Measurements from ENCODE around the gene SLC22A4. TPM values are rescaled to one million over a fixed set of nuclear protein-coding genes. Genes with fewer than 3 reads are reported as not detected.

SLC22A4 gene
- polyA plus RNA-seq, 2 of the 4 experiments (the other 2 are of a cell fraction) = 3.2 to 4.6 TPM

DNA sequence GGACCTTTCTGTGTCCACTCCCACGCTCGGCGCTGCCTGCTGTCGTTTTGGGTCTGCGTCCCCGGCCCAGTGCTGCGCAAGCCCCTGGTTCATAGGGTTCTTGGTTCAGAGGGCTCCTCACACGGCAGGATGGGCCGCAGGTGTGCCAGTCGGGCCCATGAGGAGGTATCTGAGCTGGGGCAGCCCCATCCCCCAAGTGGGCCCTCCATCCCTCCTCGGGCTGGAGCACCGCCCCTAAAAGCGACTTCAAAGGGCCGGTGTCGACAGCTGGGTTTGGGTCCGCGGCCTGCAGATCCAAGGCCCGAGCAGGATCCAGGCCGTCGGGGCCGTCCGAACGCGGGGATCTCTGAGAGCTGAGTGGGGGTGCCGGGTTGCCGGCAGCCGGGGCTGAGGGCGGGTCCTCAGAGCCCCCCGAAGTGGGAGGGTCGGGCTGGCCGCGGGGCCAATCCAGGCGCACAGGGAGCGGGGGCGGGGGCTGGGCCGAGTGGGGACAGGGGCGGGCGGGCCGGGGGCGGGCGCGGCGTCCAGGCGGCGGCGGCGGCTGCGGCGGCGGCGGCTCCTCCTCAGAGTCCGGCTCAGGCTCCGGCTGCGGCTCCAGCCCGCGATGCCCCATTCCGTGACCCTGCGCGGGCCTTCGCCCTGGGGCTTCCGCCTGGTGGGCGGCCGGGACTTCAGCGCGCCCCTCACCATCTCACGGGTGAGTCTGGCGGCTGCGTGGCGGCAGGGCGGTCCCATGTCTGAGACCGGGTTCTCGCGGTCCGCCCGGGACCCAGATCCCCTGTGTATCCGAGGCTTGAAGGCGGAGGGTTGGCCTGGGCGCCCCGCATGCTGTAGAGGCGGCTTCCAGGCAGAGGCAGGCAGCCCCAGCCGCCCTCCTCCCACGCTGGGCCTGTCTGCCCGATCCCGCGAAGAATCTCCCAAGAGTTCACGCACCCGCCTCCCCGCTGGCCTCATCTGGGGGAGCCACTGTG is 36.8 kb upstream of the SLC22A4 start, which contains the start of gene PDLIM4:
PDLIM4 (plus strand) TSS at position 566 of the 971 bp plus-strand sequence; CDS start at position 605, 39 bp downstream.
- no peak for ATAC-seq
- ChIA-PET CTCF (interaction anchor here (0.9 to 3.0 kb wide), 3 partner anchors 15 to 19 kb away, joined by 3 to 13 read pairs (median 5); no protein-coding TSS in a partner anchor), POLR2A (no interaction called here)
- WGBS (ENCODE audit: missing lambda C conversion rate) = 90% methylated on average over 48 of the region's 88 CpGs
- H3K9me3 ChIP-seq = no peaks in the 10 kb centered on the region
- H3K4me1 ChIP-seq = peaks cover 24% of the 10 kb centered on the region
- no peak for DNase-seq (ENCODE audit: low read depth in 1 of 2, low spot score in 1 of 2)
- TF ChIP-seq ZFP36 (IDR thresholded peaks at IDR 0.05; ENCODE audit: borderline replicate concordance, partially characterized antibody) = no peak
- H3K27ac ChIP-seq = peak within 1 kb of the TSS in 1 of 2 experiments; percentile 54; a peak in 3 of 6 replicates
- FAIRE-seq = no peak
- H3K4me2 ChIP-seq = no peak within 1 kb of the TSS
- no peak within 1 kb of the TSS for H3K4me3 ChIP-seq

GRCh38 chr5:132258102-132259068 is 35.8 kb upstream of the SLC22A4 start:
- Histone ChIP-seq H3K9me3 (no peaks in the 10 kb centered on the region), H3K4me3 (no peak overlapping the region), H3K27ac (peak overlapping the region in 1 of 2 experiments; percentile 54; a peak in 3 of 6 replicates), H3K4me2 (no peak overlapping the region), H3K4me1 (peaks cover 27% of the 10 kb centered on the region)
- 61% methylated on average over 14 of the region's 19 CpGs for WGBS (ENCODE audit: missing lambda C conversion rate)
- peak in 1 of 2 experiments; percentile 13; a peak in 2 of 6 replicates for ATAC-seq
- POLR2A ChIA-PET = no interaction called here
- FAIRE-seq = no peak
- no peak for TF ChIP-seq RAD21 (conservative IDR thresholded peaks at IDR 0.05 in 1 of 2, IDR thresholded peaks at IDR 0.05 in 1 of 2)
- no peak for TF ChIP-seq NPAS2 (CRISPR knock-in tag; IDR thresholded peaks at IDR 0.05; ENCODE audit: borderline replicate concordance)
- no peak for TF ChIP-seq MAFK (IDR thresholded peaks at IDR 0.05; ENCODE audit: partially characterized antibody)
- no peak for TF ChIP-seq JUN (IDR thresholded peaks at IDR 0.05)
- TF ChIP-seq POLR2AphosphoS2 (conservative IDR thresholded peaks at IDR 0.05; ENCODE audit: low read length) = no peak
- TF ChIP-seq ESRRA (IDR thresholded peaks at IDR 0.05; ENCODE audit: borderline replicate concordance, low read length) = no peak
- TF ChIP-seq, protein P1, sequence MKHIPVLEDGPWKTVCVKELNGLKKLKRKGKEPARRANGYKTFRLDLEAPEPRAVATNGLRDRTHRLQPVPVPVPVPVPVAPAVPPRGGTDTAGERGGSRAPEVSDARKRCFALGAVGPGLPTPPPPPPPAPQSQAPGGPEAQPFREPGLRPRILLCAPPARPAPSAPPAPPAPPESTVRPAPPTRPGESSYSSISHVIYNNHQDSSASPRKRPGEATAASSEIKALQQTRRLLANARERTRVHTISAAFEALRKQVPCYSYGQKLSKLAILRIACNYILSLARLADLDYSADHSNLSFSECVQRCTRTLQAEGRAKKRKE (CRISPR knock-in tag; IDR thresholded peaks at IDR 0.05; ENCODE audit: low read depth) = no peak
- TF ChIP-seq ZNF302 (CRISPR knock-in tag; IDR thresholded peaks at IDR 0.05) = no peak
- TF ChIP-seq, protein P2, sequence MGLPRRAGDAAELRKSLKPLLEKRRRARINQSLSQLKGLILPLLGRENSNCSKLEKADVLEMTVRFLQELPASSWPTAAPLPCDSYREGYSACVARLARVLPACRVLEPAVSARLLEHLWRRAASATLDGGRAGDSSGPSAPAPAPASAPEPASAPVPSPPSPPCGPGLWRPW (IDR thresholded peaks at IDR 0.05) = no peak
- no peak for TF ChIP-seq MYC (IDR thresholded peaks at IDR 0.05; ENCODE audit: borderline replicate concordance, low read length)
- no peak for TF ChIP-seq GATA3 (IDR thresholded peaks at IDR 0.05; ENCODE audit: borderline replicate concordance)
- no peak for DNase-seq (ENCODE audit: low read depth in 1 of 2, low spot score in 1 of 2)
- CTCF ChIA-PET = interaction anchor here (0.9 to 3.2 kb wide), 2 partner anchors 20 kb away, joined by 3 to 25 read pairs; no protein-coding TSS in a partner anchor

DNA sequence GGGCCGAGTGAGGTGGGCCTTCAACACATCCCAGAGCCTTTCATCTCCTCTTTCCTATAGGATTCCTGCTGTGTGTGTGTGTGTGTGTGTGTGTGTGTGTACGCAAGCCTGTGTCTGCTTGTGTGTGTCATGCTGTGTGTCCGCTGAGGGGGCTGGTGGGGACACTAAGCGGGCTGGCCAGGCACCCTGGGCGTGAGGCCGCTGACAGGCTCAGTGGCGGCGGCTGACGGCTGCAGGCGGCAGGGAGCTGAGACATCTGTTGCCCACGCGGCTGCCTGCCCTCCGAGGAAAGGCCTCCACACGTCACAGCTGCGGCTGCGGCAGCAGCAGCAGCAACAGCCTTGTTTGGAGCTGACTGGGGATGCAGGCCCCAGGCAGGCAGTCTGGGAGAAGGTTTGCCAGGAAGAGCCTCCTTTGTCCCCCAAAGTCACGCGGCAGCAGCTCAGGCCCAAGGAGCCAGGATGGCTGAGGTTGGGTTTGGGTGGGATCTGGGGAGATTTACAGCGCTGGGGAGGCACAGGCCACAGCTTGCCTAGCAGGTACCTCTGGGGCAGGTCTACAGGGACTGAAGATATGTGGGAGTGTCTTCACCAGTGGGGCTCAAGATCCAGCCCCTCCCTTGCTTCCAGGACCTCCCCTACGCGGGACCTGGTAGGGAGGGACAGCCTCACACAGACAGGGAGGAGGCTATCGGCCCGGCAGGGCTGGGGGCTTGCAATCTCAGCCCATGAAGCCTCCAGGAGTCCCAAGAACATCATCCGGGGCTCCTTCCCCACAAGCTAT is 34.9 kb upstream of the SLC22A4 start:
- Histone ChIP-seq H3K27ac (peak overlapping the region in 1 of 2 experiments; percentile 33; a peak in 3 of 6 replicates), H3K4me2 (no peak overlapping the region), H3K4me3 (no peak overlapping the region), H3K9me3 (no peaks in the 10 kb centered on the region), H3K4me1 (peaks cover 35% of the 10 kb centered on the region)
- 96% methylated on average over 22 of the region's 24 CpGs for WGBS (ENCODE audit: missing lambda C conversion rate)
- DNase-seq (ENCODE audit: low read depth in 1 of 2, low spot score in 1 of 2) = no peak
- ATAC-seq = peak in 1 of 2 experiments; percentile 4; a peak in 1 of 6 replicates
- POLR2A ChIA-PET = interaction anchor here (1.2 kb wide), 1 partner anchor 8 kb away, joined by 3 read pairs; no protein-coding TSS in a partner anchor
- TF ChIP-seq SREBF2 (IDR thresholded peaks at IDR 0.05) (no peak), RAD21 (conservative IDR thresholded peaks at IDR 0.05 in 1 of 2, IDR thresholded peaks at IDR 0.05 in 1 of 2) (no peak), HOXA7 (CRISPR knock-in tag; IDR thresholded peaks at IDR 0.05) (no peak), HEYL (CRISPR knock-in tag; IDR thresholded peaks at IDR 0.05) (no peak), NFE2L2 (conservative IDR thresholded peaks at IDR 0.05; ENCODE audit: low read length) (no peak), RCOR1 (IDR thresholded peaks at IDR 0.05; ENCODE audit: low read depth, low read length) (no peak), NPAS2 (CRISPR knock-in tag; IDR thresholded peaks at IDR 0.05; ENCODE audit: borderline replicate concordance) (no peak), EP300 (IDR thresholded peaks at IDR 0.05) (no peak), KDM1A (IDR thresholded peaks at IDR 0.05; ENCODE audit: low read depth) (no peak)
- no peak for FAIRE-seq
- CTCF ChIA-PET = interaction anchor here (0.9 to 6.2 kb wide), 4 partner anchors 9 to 23 kb away, joined by 3 to 63 read pairs (median 14); no protein-coding TSS in a partner anchor

Measured in A549 (cell line).